Measurements from ENCODE around the gene REG1A. TPM values are rescaled to one million over a fixed set of nuclear protein-coding genes. Genes with fewer than 3 reads are reported as not detected.

The REG1A gene
- total and polyA plus RNA-seq, 9 of the 15 experiments (the other 6 are each of a cell fraction or from before 2014, with no cell fraction given): 3.1 TPM; not detected in 8

DNA sequence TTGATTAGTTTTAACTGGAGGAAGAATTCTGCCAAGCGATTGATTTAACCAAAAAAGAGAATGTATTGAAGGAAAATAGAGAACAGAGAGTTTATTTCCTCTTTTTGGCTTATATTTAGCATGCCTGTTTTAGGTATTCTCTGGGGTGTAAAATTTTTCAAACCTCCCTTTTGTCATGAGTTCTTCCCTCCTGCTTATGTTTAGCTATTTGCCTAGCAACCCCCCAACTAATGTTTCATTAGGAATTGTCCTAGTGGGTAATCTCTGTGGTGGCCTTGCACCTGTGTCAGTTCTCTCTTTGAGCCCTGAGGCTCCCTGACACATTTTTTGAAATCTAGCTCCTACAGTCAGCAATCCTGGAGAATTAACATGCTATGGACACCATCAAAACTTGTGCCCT lies 20.0 kb upstream of the REG1A start (continued):
- TF ChIP-seq DEAF1 (CRISPR knock-in tag; IDR thresholded peaks at IDR 0.05): no peak
- TF ChIP-seq HMGXB4 (CRISPR knock-in tag; IDR thresholded peaks at IDR 0.05): no peak

- Histone ChIP-seq H3K4me1 (replicated peaks in 1 of 2; ENCODE audit: control insufficient read depth in 2 of 2, insufficient read depth in 2 of 2, low read length in 2 of 2) (no peaks in the 10 kb centered on the region), H3K9ac (ENCODE audit: insufficient read depth in 1 of 2, low read depth in 2 of 2, low read length in 2 of 2) (no peak overlapping the region), H3K4me2 (ENCODE audit: insufficient read depth, low read length) (no peak overlapping the region), H3K27me3 (ENCODE audit: control insufficient read depth in 2 of 2, insufficient read depth in 2 of 2, low read length in 2 of 2) (no peaks in the 10 kb centered on the region), H4K20me1 (replicated peaks; ENCODE audit: control insufficient read depth, insufficient read depth, low read length) (no peaks in the 10 kb centered on the region), H2AFZ (ENCODE audit: low read depth, low read length) (no peak overlapping the region), H3K36me3 (ENCODE audit: control insufficient read depth, insufficient read depth, low read length) (no peaks in the 10 kb centered on the region), H3K27ac (ENCODE audit: extremely low read depth, low read depth, low read length) (no peak overlapping the region), H3K4me3 (no peak overlapping the region), H3K9me1 (ENCODE audit: control insufficient read depth, insufficient read depth, low read length) (no peaks in the 10 kb centered on the region), H3K9me3 (replicated peaks; ENCODE audit: control insufficient read depth, insufficient read depth, low read depth, low read length) (no peaks in the 10 kb centered on the region), H3K79me2 (ENCODE audit: control insufficient read depth, insufficient read depth, low read length) (no peaks in the 10 kb centered on the region)
- CTCF ChIA-PET (ENCODE audit: low intra/inter-chr PET ratio): no interaction called here
- in situ Hi-C loops (cut with MboI) (no loop called here), intact Hi-C loops (cut with micrococcal nuclease) (no loop called here)
- ATAC-seq (no peak), DNase-seq (ENCODE audit: extremely low read depth in 1 of 4, low spot score in 3 of 4) (no peak), FAIRE-seq (no peak)
- TF ChIP-seq CEBPB (tag; IDR thresholded peaks at IDR 0.05) (peak; percentile 31; the same call in 1 of the 2 replicates), ZNF778 (CRISPR knock-in tag; IDR thresholded peaks at IDR 0.05) (no peak), ZNF184 (CRISPR knock-in tag; IDR thresholded peaks at IDR 0.05) (no peak), ETV6 (IDR thresholded peaks at IDR 0.05; ENCODE audit: borderline replicate concordance in 1 of 2, low read depth in 2 of 2, low read length in 1 of 2) (no peak), ETV6 (CRISPR knock-in tag; IDR thresholded peaks at IDR 0.05; ENCODE audit: borderline replicate concordance) (no peak)
- POLR2A ChIA-PET: no interaction called here
- WGBS (ENCODE audit: insufficient coverage, low coverage, missing lambda C conversion rate): 0% methylated on average over 2 of the region's 2 CpGs
- no TSS peak for BruUV-seq (replicated peaks)
Measured at GRCh38 chr2:79101024-79101423, 19.3 kb upstream of the REG1A start.

All from K562 (cell line).